HG02588 (cell line): ENCODE data around the gene PTPRE.
"Not testable (repeated sequence)": the region's sequence is repeated elsewhere in the genome, so short reads cannot be mapped to it uniquely, and the experiment has no call there.

Experiments
- ATAC-seq: cut with Tn5 transposase; IDR thresholded peaks from one replicate; pipeline ENCODE4 v1.9.1; 2021; ENCODE audit warnings: mild to moderate bottlenecking, moderate library complexity; ENCODE audit not compliant: unreplicated experiment

Gene PTPRE

GRCh38 chr10:128086003-128086863, 179.3 kb downstream of the PTPRE start:
- ATAC-seq = no peak

GRCh38 chr10:128087146-128087883, 180.4 kb downstream of the PTPRE start:
- no peak for ATAC-seq

GRCh38 chr10:128087884-128088709, 181.2 kb downstream of the PTPRE start:
- ATAC-seq = no peak

- no peak for ATAC-seq
Measured at GRCh38 chr10:128091636-128092210, 184.8 kb downstream of the PTPRE start.

- no peak for ATAC-seq
Measured at GRCh38 chr10:128092454-128092853, 185.6 kb downstream of the PTPRE start.

GRCh38 chr10:128094596-128094995, 187.7 kb downstream of the PTPRE start:
- not testable (repeated sequence) for ATAC-seq

- ATAC-seq = no peak
Measured at GRCh38 chr10:128095027-128095752, 188.3 kb downstream of the PTPRE start.

GRCh38 chr10:128095753-128096469, 189.0 kb downstream of the PTPRE start:
- no peak for ATAC-seq

GRCh38 chr10:128096486-128097199, 189.7 kb downstream of the PTPRE start:
- no peak for ATAC-seq

GRCh38 chr10:128097783-128098182, 190.9 kb downstream of the PTPRE start:
- no peak for ATAC-seq

- no peak for ATAC-seq
Measured at GRCh38 chr10:128098631-128099030, 191.7 kb downstream of the PTPRE start.

GRCh38 chr10:128099901-128100300, 193.0 kb downstream of the PTPRE start:
- no peak for ATAC-seq

GRCh38 chr10:128101901-128102300, 195.0 kb downstream of the PTPRE start:
- no peak for ATAC-seq

- no peak for ATAC-seq
Measured at GRCh38 chr10:128102480-128103228, 195.8 kb downstream of the PTPRE start.

GRCh38 chr10:128103229-128103714, 196.4 kb downstream of the PTPRE start:
- ATAC-seq = no peak

GRCh38 chr10:128105383-128105782, 198.5 kb downstream of the PTPRE start:
- ATAC-seq = no peak

GRCh38 chr10:128109707-128110106, 202.8 kb downstream of the PTPRE start:
- ATAC-seq = no peak

GRCh38 chr10:128110339-128110738, 203.4 kb downstream of the PTPRE start:
- no peak for ATAC-seq
